ENCODE measurements around the gene IPCEF1. TPM values are rescaled to one million over a fixed set of nuclear protein-coding genes. Genes with fewer than 3 reads are reported as not detected.

The IPCEF1 gene
- total RNA-seq, 1 experiment from 2014 or later = 0.48 TPM

DNA sequence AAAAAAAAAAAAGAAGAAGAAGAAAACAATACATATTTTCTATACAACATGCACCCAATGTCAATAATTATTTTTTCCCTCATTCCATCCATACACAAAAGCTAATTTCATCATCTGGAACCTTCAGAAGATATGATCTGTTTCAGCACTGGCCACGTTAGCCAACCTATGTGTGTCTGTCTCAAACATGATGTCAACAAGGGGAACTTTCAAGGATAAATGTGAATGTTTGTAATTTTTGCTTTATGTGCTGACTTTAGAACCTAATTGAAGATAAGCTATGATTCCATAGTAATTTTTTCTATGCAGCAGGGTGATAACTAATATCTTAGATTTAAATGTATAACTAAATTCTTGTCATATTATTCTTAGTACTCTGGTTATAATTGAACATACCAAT lies 37.9 kb downstream of the IPCEF1 start:
- Histone ChIP-seq H3T11ph (ENCODE audit: low read length) (no peak overlapping the region), H3K9ac (ENCODE audit: extremely low read depth, insufficient read length, low read length) (no peak overlapping the region), H2BK20ac (ENCODE audit: low read depth, low read length, poor library complexity, severe bottlenecking) (no peak overlapping the region), H2AK5ac (ENCODE audit: insufficient read length, low read length) (no peak overlapping the region), H3K27me3 (ENCODE audit: insufficient read depth, low read length) (no peaks in the 10 kb centered on the region), H4K5ac (ENCODE audit: insufficient read length, low read depth, low read length) (no peak overlapping the region), H2BK15ac (ENCODE audit: low read depth, low read length) (no peak overlapping the region), H2AFZ (ENCODE audit: low read length) (no peak overlapping the region), H3K79me1 (ENCODE audit: insufficient read depth, low read depth, low read length, poor library complexity, severe bottlenecking) (no peaks in the 10 kb centered on the region), H3K27ac (ENCODE audit: insufficient read length, low read depth, low read length) (no peak overlapping the region), H2BK120ac (ENCODE audit: low read depth, low read length, poor library complexity, severe bottlenecking) (no peak overlapping the region), H3K23me2 (ENCODE audit: insufficient read length, low read depth, low read length, poor library complexity, severe bottlenecking) (no peaks in the 10 kb centered on the region), H4K91ac (ENCODE audit: insufficient read length, low read depth, low read length) (no peak overlapping the region), H3K9me3 (ENCODE audit: control insufficient read depth, low read depth, low read length) (no peaks in the 10 kb centered on the region), H3K79me2 (ENCODE audit: insufficient read depth, low read length) (no peaks in the 10 kb centered on the region), H3K18ac (ENCODE audit: insufficient read length, low read depth, low read length) (no peak overlapping the region), H4K20me1 (ENCODE audit: control insufficient read depth, insufficient read depth, insufficient read length) (no peaks in the 10 kb centered on the region), H2BK12ac (ENCODE audit: insufficient read length, low read depth, low read length) (no peak overlapping the region), H3K4ac (ENCODE audit: low read depth, low read length) (no peak overlapping the region), H3K14ac (ENCODE audit: insufficient read depth, low read length) (no peak overlapping the region), H4K8ac (replicated peaks; ENCODE audit: insufficient read length, low read depth, low read length) (no peak overlapping the region), H2BK5ac (ENCODE audit: insufficient read length, low read length) (no peak overlapping the region), H3K56ac (ENCODE audit: insufficient read length, low read depth, low read length) (no peak overlapping the region), H3K4me2 (ENCODE audit: insufficient read depth, insufficient read length, low read length) (no peak overlapping the region), H3K23ac (ENCODE audit: insufficient read length, low read depth, low read length) (no peak overlapping the region), H3K4me1 (ENCODE audit: insufficient read depth, low read length) (no peaks in the 10 kb centered on the region)
- no peaks in the 10 kb centered on the region for H3K27me3 Mint-ChIP-seq (ENCODE audit: low read depth)
- no peaks in the 10 kb centered on the region for H3K4me1 Mint-ChIP-seq
- no peak for DNase-seq
- no peak overlapping the region for H3K27ac Mint-ChIP-seq
- TF ChIP-seq, protein P1, sequence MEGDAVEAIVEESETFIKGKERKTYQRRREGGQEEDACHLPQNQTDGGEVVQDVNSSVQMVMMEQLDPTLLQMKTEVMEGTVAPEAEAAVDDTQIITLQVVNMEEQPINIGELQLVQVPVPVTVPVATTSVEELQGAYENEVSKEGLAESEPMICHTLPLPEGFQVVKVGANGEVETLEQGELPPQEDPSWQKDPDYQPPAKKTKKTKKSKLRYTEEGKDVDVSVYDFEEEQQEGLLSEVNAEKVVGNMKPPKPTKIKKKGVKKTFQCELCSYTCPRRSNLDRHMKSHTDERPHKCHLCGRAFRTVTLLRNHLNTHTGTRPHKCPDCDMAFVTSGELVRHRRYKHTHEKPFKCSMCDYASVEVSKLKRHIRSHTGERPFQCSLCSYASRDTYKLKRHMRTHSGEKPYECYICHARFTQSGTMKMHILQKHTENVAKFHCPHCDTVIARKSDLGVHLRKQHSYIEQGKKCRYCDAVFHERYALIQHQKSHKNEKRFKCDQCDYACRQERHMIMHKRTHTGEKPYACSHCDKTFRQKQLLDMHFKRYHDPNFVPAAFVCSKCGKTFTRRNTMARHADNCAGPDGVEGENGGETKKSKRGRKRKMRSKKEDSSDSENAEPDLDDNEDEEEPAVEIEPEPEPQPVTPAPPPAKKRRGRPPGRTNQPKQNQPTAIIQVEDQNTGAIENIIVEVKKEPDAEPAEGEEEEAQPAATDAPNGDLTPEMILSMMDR (conservative IDR thresholded peaks at IDR 0.05) = no peak
- H3K36me3 Mint-ChIP-seq (ENCODE audit: insufficient read depth in 1 of 3, low read depth in 3 of 3) = no peaks in the 10 kb centered on the region
- no peaks in the 10 kb centered on the region for H3K9me3 Mint-ChIP-seq
- no peak overlapping the region for H3K4me3 Mint-ChIP-seq
- WGBS (ENCODE audit: extremely low coverage, insufficient read length, low lambda C conversion rate) = no CpG with 5 or more reads among the region's 1 CpG

Measured in H9 (cell line).